Sigmoid colon (tissue), 7 donors: ENCODE measurements around the gene SNRNP48. TPM values are rescaled to one million over a fixed set of nuclear protein-coding genes. Genes with fewer than 3 reads are reported as not detected.

Experiments
- DNase-seq: peaks from one replicate; pipeline ENCODE4 v3.0.0-alpha.2; 2019
- H3K27ac ChIP-seq, 4 donors: fragments of 200-600 bp; sonication (generic); one replicate each; pipeline ENCODE4 v1.5.1; 2016 to 2019; ENCODE audit warnings: mild to moderate bottlenecking in 1 of 4
- H3K27me3 ChIP-seq, 3 donors: fragments of 200-600 bp; sonication (generic); one replicate each; pipeline ENCODE4 v1.5.1; 2019; ENCODE audit warnings: mild to moderate bottlenecking in 1 of 3
- H3K36me3 ChIP-seq, 4 donors: fragments of 200-600 bp; sonication (generic); one replicate each; pipeline ENCODE4 v1.5.1; 2016 to 2019
- H3K4me1 ChIP-seq, 4 donors: fragments of 200-600 bp; sonication (generic); one replicate each; pipeline ENCODE4 v1.5.1; 2017 to 2019
- H3K4me3 ChIP-seq, 4 donors: fragments of 200-600 bp; sonication (generic); one replicate each; pipeline ENCODE4 v1.5.1; 2017 to 2019; ENCODE audit warnings: mild to moderate bottlenecking in 2 of 4, moderate library complexity in 1 of 4
- H3K9me3 ChIP-seq, 4 donors: fragments of 200-600 bp in 3 of 4; sonication (generic) in 3 of 4; one replicate each; pipeline versions ENCODE4 v1.5.1 to v1.6.1; 2013 to 2019
- CTCF ChIP-seq, 4 experiments: fragments of 450-650 bp in 3 of 4; fragments of 200-600 bp in 1 of 4; IDR thresholded peaks; one replicate each; pipeline ENCODE4 v1.5.1; 2016 to 2019; ENCODE audit warnings: antibody characterized with exemption in 4 of 4, mild to moderate bottlenecking in 3 of 4, moderate library complexity in 2 of 4
- EP300 ChIP-seq, 4 donors: sonication (generic); formaldehyde crosslinking; IDR thresholded peaks; one replicate each; pipeline ENCODE4 v1.6.1; 2017; ENCODE audit warnings: antibody characterized with exemption in 4 of 4
- POLR2A ChIP-seq, 2 donors: fragments of 450-650 bp; IDR thresholded peaks; one replicate each; pipeline ENCODE4 v1.6.1; 2016; ENCODE audit warnings: antibody characterized with exemption in 2 of 2, mild to moderate bottlenecking in 2 of 2, moderate library complexity in 2 of 2
- POLR2AphosphoS5 ChIP-seq, 4 donors: sonication (generic); formaldehyde crosslinking; IDR thresholded peaks; one replicate each; pipeline ENCODE4 v1.6.1; 2017; ENCODE audit warnings: antibody characterized with exemption in 4 of 4
- WGBS, 2 donors: extraction: QIAGEN DNeasy Blood & Tissue Kit; methylation state at CpG; one replicate each; pipeline ENCODE4 v1.1.7; 2013; 5-methylcytosine and 5-hydroxymethylcytosine counted together
- intact Hi-C: fragments of 100-400 bp; cut with DNase I; formaldehyde crosslinking; loops from one replicate; pipeline ENCODE4 v1.15.1; 2023
- polyA plus RNA-seq, 3 donors: library from polyadenylated mRNA; stranded (reverse); fragments of 200-250 nt; gene quantifications; one replicate each; pipeline ENCODE4 v1.2.3, GENCODE V29; 2013
- total RNA-seq, 4 donors: library from RNA; depleted of rRNA; stranded (reverse); fragments of >200 nt; gene quantifications; one replicate each; pipeline ENCODE4 v1.1.0, GENCODE V29; 2016
- donor health status: healthy with polysubstance abuse.
- donor health status: Bipolar disorder and iron deficiency.
- donor health status: healthy.

Gene SNRNP48
- total and polyA plus RNA-seq, 7 donors: 7.8 to 18.6 (median 12.5) TPM

DNA sequence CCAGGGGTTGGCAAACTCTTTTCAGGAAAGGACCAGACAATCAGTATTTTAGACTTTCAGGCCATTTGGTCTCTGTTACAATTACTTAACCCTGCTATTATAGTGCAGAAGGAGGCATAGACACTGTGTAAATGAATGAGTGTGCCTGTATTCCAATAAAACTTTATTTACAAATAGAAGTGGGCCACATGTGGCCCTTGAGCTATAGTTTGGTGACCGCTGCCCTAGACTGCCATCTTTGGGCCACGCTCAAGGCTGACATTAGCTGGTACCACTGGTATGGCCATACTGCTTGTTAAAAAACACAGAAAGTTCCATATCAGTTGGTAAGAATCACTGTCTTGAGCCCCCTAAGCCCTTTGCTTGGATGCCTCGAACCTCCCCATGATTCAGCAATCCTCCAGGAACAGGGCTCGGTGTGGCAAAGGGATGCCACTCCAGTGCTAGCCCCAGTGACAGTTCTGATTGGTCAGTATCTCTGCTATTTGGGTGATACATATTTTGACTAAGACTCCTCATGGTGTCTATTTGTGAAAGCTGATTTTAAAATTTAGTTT, 23.3 kb upstream of the SNRNP48 start:
- intact Hi-C loops: no loop called here

DNA sequence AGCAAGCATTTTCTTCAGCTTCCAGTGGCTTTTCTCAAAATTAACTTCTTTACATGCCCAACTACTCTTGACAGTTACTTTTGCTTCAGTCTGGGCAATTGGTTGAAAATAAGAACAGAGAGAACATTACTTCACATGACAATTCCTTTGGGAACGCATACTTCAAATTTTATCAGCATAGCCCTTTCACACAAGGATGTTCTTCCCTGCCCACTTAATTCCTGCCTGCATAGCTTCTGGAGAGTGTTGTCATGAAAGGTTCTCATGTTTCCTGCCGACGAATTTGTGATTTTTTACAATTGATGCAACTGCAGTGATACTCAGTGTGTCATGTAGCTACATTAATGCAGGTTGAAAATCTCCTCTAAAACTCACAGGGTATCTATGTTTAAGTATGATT, 22.0 kb upstream of the SNRNP48 start:
- Histone ChIP-seq H3K9me3 (no peaks in the 10 kb centered on the region), H3K4me1 (no peaks in the 10 kb centered on the region), H3K36me3 (no peaks in the 10 kb centered on the region), H3K27me3 (peaks cover 0 to 18% (median 0%) of the 10 kb centered on the region in 3 donors), H3K4me3 (no peak overlapping the region), H3K27ac (no peak overlapping the region)
- intact Hi-C loops: no loop called here
- DNase-seq: no peak
- TF ChIP-seq POLR2A (IDR thresholded peaks at IDR 0.05) (no peak), POLR2AphosphoS5 (IDR thresholded peaks at IDR 0.05) (no peak), CTCF (IDR thresholded peaks at IDR 0.05) (no peak), EP300 (IDR thresholded peaks at IDR 0.05) (no peak)
- 63 to 75% methylated on average over 3 of the region's 3 CpGs for WGBS, 2 donors

More for the DNA sequence above, 23.3 kb upstream of the SNRNP48 start:
- no peak for DNase-seq
- no peaks in the 10 kb centered on the region for H3K4me1 ChIP-seq
- H3K27ac ChIP-seq: no peak overlapping the region
- WGBS, 2 donors: 95 to 96% methylated on average over 4 of the region's 4 CpGs
- no peaks in the 10 kb centered on the region for H3K9me3 ChIP-seq
- H3K36me3 ChIP-seq: no peaks in the 10 kb centered on the region
- peaks cover 0 to 27% (median 0%) of the 10 kb centered on the region in 3 donors for H3K27me3 ChIP-seq
- TF ChIP-seq CTCF (IDR thresholded peaks at IDR 0.05): no peak
- no peak for TF ChIP-seq EP300 (IDR thresholded peaks at IDR 0.05)
- no peak for TF ChIP-seq POLR2A (IDR thresholded peaks at IDR 0.05)
- no peak overlapping the region for H3K4me3 ChIP-seq

DNA sequence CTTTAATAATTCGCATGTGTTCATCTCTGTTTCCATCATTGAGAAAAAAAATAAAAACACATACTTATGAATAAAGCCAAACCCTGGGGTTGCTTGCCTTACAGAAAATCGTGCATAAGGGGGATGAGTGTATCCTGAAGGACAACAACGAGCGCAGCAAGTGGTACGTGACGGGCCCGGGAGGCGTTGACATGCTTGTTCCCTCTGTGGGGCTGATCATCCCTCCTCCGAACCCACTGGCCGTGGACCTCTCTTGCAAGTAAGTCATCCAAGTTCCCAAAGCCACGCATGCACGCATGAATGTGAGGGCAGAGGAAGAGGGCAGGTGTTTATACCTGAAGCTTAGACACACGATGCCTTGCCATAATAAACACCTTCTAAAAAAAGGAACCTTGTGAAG, 20.9 kb upstream of the SNRNP48 start:
- WGBS, 2 donors: 94 to 95% methylated on average over 13 of the region's 13 CpGs
- intact Hi-C loops: no loop called here
- DNase-seq: no peak

DNA sequence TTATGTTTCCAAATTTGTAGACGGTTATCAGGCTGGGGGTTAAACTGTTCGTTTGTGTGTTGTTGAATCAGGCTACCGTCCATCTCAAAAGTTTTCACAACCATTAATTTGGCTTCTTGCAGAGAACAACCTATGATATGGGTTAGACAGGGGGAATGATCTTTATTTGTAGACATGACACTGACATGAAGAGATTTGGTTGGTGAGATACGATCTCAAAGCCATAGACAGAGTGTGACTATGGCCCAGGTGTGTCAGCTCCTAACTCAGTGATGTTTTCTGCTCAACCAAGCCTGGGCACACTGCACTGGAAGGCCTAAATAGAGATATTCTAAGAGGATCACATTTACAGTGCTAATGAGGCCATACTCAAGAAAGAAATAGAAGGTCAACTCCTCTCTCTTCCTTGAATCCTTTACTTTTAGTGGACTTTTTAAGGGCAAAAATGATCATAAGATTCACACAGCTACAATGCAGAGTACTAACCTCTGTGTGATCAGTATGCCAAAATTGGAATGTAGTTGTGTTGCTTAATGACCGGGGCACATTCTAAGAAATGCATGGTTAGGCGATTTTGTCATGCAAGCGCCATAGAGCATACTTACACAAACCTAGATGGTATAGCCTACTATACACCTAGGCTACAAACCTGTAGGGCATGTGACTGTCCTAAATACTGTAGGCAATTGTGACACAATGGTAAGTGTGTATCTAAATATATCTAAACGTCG, 17.6 kb upstream of the SNRNP48 start:
- TF ChIP-seq EP300 (IDR thresholded peaks at IDR 0.05): no peak
- TF ChIP-seq POLR2A (IDR thresholded peaks at IDR 0.05): no peak
- no peak for TF ChIP-seq CTCF (IDR thresholded peaks at IDR 0.05)
- no peak for TF ChIP-seq POLR2AphosphoS5 (IDR thresholded peaks at IDR 0.05)
- intact Hi-C loops: no loop called here
- 90 to 93% methylated on average over 9 of the region's 9 CpGs for WGBS, 2 donors
- H3K9me3 ChIP-seq: no peaks in the 10 kb centered on the region
- H3K27me3 ChIP-seq: peaks cover 0 to 2% (median 0%) of the 10 kb centered on the region in 3 donors
- no peaks in the 10 kb centered on the region for H3K36me3 ChIP-seq
- H3K4me3 ChIP-seq: no peak overlapping the region
- no peaks in the 10 kb centered on the region for H3K4me1 ChIP-seq
- DNase-seq: no peak
- H3K27ac ChIP-seq: no peak overlapping the region

More for the DNA sequence above, 20.9 kb upstream of the SNRNP48 start:
- H3K4me3 ChIP-seq: no peak overlapping the region
- no peak overlapping the region for H3K27ac ChIP-seq
- H3K9me3 ChIP-seq: no peaks in the 10 kb centered on the region
- peaks cover 0 to 8% (median 0%) of the 10 kb centered on the region in 3 donors for H3K27me3 ChIP-seq
- no peaks in the 10 kb centered on the region for H3K4me1 ChIP-seq
- no peak for TF ChIP-seq EP300 (IDR thresholded peaks at IDR 0.05)
- TF ChIP-seq POLR2A (IDR thresholded peaks at IDR 0.05): no peak
- TF ChIP-seq CTCF (IDR thresholded peaks at IDR 0.05): no peak
- TF ChIP-seq POLR2AphosphoS5 (IDR thresholded peaks at IDR 0.05): no peak
- H3K36me3 ChIP-seq: no peaks in the 10 kb centered on the region
